Suprapubic skin (tissue), 4 donors: ENCODE measurements around the gene MBOAT2. TPM values are rescaled to one million over a fixed set of nuclear protein-coding genes. Genes with fewer than 3 reads are reported as not detected.

ENCODE experiments used
- DNase-seq, 2 donors: peaks; one replicate each; pipeline ENCODE4 v3.0.0-alpha.2; 2019; ENCODE audit warnings: low spot score in 2 of 2
- H3K27ac ChIP-seq: fragments of 200-600 bp; sonication (generic); one replicate; pipeline ENCODE4 v1.5.1; 2019
- H3K27me3 ChIP-seq: fragments of 200-600 bp; sonication (generic); one replicate; pipeline ENCODE4 v1.5.1; 2019
- H3K36me3 ChIP-seq: fragments of 200-600 bp; sonication (generic); one replicate; pipeline ENCODE4 v1.5.1; 2019
- H3K4me1 ChIP-seq: fragments of 200-600 bp; sonication (generic); one replicate; pipeline ENCODE4 v1.5.1; 2019
- H3K4me3 ChIP-seq: fragments of 200-600 bp; sonication (generic); one replicate; pipeline ENCODE4 v1.5.1; 2019; ENCODE audit warnings: mild to moderate bottlenecking
- H3K9me3 ChIP-seq: fragments of 200-600 bp; sonication (generic); one replicate; pipeline ENCODE4 v1.5.1; 2019
- CTCF ChIP-seq, 2 donors: fragments of 200-600 bp in 1 of 2; fragments of 450-650 bp in 1 of 2; sonication (generic) in 1 of 2; IDR thresholded peaks; one replicate each; pipeline ENCODE4 v1.5.1; 2016 to 2019; ENCODE audit warnings: antibody characterized with exemption in 2 of 2, mild to moderate bottlenecking in 1 of 2, moderate library complexity in 1 of 2
- EP300 ChIP-seq: sonication (generic); formaldehyde crosslinking; IDR thresholded peaks from one replicate; pipeline ENCODE4 v1.6.1; 2017; ENCODE audit warnings: antibody characterized with exemption
- POLR2A ChIP-seq, 2 donors: fragments of 450-650 bp; IDR thresholded peaks; one replicate each; pipeline ENCODE4 v1.6.1; 2017; ENCODE audit warnings: antibody characterized with exemption in 2 of 2, mild to moderate bottlenecking in 2 of 2, moderate library complexity in 2 of 2
- POLR2AphosphoS5 ChIP-seq, 3 donors: sonication (generic); formaldehyde crosslinking; IDR thresholded peaks; one replicate each; pipeline ENCODE4 v1.6.1; 2017; ENCODE audit warnings: antibody characterized with exemption in 3 of 3
- WGBS: methylation state at CpG from one replicate; pipeline ENCODE4 v1.1.5; 2018; 5-methylcytosine and 5-hydroxymethylcytosine counted together
- total RNA-seq, 4 donors: library from RNA; depleted of rRNA; stranded (reverse); fragments of >200 nt; gene quantifications; one replicate each; pipeline ENCODE4 v1.1.0, GENCODE V29; 2016

Gene MBOAT2
- total RNA-seq, 4 donors from 2014 or later, result 44.4 to 55.8 (median 51.1) TPM

- Histone ChIP-seq H3K27ac (no peak overlapping the region), H3K4me3 (no peak overlapping the region), H3K9me3 (no peaks in the 10 kb centered on the region), H3K27me3 (no peaks in the 10 kb centered on the region), H3K4me1 (peaks cover 13% of the 10 kb centered on the region), H3K36me3 (no peaks in the 10 kb centered on the region)
- TF ChIP-seq POLR2A (IDR thresholded peaks at IDR 0.05) (no peak), EP300 (no peak), CTCF (IDR thresholded peaks at IDR 0.05) (no peak), POLR2AphosphoS5 (IDR thresholded peaks at IDR 0.05) (no peak)
- DNase-seq, result no peak
- WGBS, result 79% methylated on average over 11 of the region's 12 CpGs
Observed at GRCh38 chr2:8840475-8841091, 162.9 kb downstream of the MBOAT2 start.

GRCh38 chr2:8839189-8839965, 164.1 kb downstream of the MBOAT2 start:
- H3K9me3 ChIP-seq, result no peaks in the 10 kb centered on the region
- no peak for TF ChIP-seq EP300
- TF ChIP-seq CTCF (IDR thresholded peaks at IDR 0.05), result no peak
- TF ChIP-seq POLR2AphosphoS5 (IDR thresholded peaks at IDR 0.05), result no peak
- TF ChIP-seq POLR2A (IDR thresholded peaks at IDR 0.05), result no peak
- no peaks in the 10 kb centered on the region for H3K36me3 ChIP-seq
- H3K27me3 ChIP-seq, result no peaks in the 10 kb centered on the region
- 74% methylated on average over 5 of the region's 5 CpGs for WGBS
- H3K4me3 ChIP-seq, result no peak overlapping the region
- H3K4me1 ChIP-seq, result peaks cover 23% of the 10 kb centered on the region
- no peak for DNase-seq
- no peak overlapping the region for H3K27ac ChIP-seq

DNA sequence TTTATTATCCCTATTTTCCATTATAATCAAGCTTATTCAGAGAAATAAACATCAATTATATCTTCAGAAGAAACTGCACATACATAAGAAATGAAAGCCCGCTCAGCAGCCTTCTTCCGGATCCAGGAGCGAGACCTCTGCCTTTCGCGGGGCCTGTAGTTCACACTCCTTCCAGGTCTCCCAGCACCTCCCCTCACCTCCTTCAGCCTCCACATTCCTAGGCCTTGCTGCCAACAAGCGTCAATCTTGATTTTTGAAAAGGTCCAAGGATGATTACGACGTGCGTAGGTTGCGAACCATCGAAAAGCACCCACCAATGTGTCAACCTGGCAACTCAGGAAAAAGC, 165.7 kb downstream of the MBOAT2 start:
- WGBS, result 70% methylated on average over 11 of the region's 11 CpGs
- DNase-seq, result no peak
- Histone ChIP-seq H3K9me3 (no peaks in the 10 kb centered on the region), H3K27ac (no peak overlapping the region), H3K4me1 (peaks cover 26% of the 10 kb centered on the region), H3K27me3 (no peaks in the 10 kb centered on the region), H3K4me3 (peak overlapping the region; percentile 81), H3K36me3 (no peaks in the 10 kb centered on the region)
- TF ChIP-seq POLR2A (IDR thresholded peaks at IDR 0.05) (no peak), POLR2AphosphoS5 (IDR thresholded peaks at IDR 0.05) (no peak), CTCF (IDR thresholded peaks at IDR 0.05) (no peak), EP300 (no peak)

DNA sequence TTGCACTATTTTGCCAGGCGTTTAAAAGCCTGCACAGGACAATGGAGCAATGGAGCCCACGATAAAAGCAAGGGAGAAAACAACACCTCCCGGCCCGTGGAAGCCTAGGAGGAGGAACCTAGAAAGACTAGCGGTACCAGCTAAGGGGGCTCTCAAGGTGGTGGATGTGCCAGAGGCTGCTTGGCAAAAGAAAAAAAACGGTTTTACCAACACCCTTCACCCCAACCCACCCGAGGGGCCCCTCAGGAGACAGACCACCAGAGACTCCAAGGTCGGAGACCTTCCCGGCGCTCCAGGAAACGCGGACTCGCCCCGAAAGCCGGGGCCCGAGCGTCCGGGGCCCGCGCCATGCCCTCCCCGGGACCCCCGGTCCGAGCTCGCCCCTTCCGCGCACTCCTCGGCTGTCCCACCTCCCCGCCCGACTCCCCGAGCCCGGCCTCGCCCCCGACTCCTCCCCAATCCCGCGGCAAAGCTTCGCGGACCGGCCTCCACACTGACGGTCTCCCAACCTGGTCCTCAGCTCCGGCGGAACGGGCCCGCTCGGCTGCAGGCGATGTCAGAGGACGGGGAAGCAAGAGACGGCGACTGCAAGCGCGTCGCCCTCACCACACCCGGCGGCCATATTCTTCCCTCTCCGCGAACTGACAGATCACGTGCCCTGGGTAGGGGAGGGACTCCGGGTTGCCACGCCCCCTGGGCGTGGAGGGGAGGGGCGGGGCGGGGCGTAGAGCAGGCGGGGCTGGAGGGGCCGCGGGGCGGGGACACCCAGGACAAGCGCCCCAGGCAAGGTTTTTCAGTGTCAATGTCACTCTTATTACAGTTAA, 166.3 kb downstream of the MBOAT2 start, which contains the start of gene KIDINS220:
KIDINS220 (minus strand) TSS at position 643 of the 824 bp plus-strand sequence. CDS start 10,520 bp downstream, outside the sequence.
- Histone ChIP-seq H3K4me1 (peaks cover 26% of the 10 kb centered on the region), H3K27me3 (no peaks in the 10 kb centered on the region), H3K4me3 (peak within 1 kb of the TSS; percentile 81), H3K27ac (peak within 1 kb of the TSS; percentile 82), H3K9me3 (no peaks in the 10 kb centered on the region), H3K36me3 (no peaks in the 10 kb centered on the region)
- under 1% methylated on average over 41 of the region's 67 CpGs for WGBS
- peak in 1 of 2 donors; percentile 55 for TF ChIP-seq POLR2A (IDR thresholded peaks at IDR 0.05)
- no peak for TF ChIP-seq CTCF (IDR thresholded peaks at IDR 0.05)
- no peak for TF ChIP-seq EP300
- TF ChIP-seq POLR2AphosphoS5 (IDR thresholded peaks at IDR 0.05), result peak in 1 of 3 donors; percentile 51
- peak; percentile 91 to 93 for DNase-seq
